Central memory CD8-positive, alpha-beta T cell (primary cell): ENCODE results near the gene ECE1.

ENCODE experiments used
- ATAC-seq: fragments of 150-1000 bp; cut with Tn5 transposase; replicated peaks from 2 replicates; pipeline ENCODE4 v1.10.0; 2022; ENCODE audit warnings: mild to moderate bottlenecking, moderate FRiP score, moderate number of reproducible peaks; ENCODE audit not compliant: poor library complexity, severe bottlenecking; ENCODE audit errors: extremely low read depth
- DNase-seq, 2 donors: peaks; one replicate each; pipeline ENCODE4 v3.0.0; 2021; ENCODE audit warnings: low spot score in 2 of 2
- H3K27ac Mint-ChIP-seq: one replicate; pipeline ENCODE4 v1.8.0; 2022; ENCODE audit warnings: low read depth, mild to moderate bottlenecking, moderate library complexity, mixed read lengths
- H3K27me3 Mint-ChIP-seq: one replicate; pipeline ENCODE4 v1.8.0; 2022; ENCODE audit warnings: mixed read lengths
- H3K36me3 Mint-ChIP-seq: one replicate; pipeline ENCODE4 v1.8.0; 2022; ENCODE audit warnings: mild to moderate bottlenecking, moderate library complexity, mixed read lengths; ENCODE audit not compliant: insufficient read depth
- H3K4me1 Mint-ChIP-seq: one replicate; pipeline ENCODE4 v1.8.0; 2022; ENCODE audit warnings: mixed read lengths
- H3K4me3 Mint-ChIP-seq: one replicate; pipeline ENCODE4 v1.8.0; 2022; ENCODE audit warnings: mild to moderate bottlenecking, moderate library complexity, mixed read lengths
- H3K9me3 Mint-ChIP-seq: one replicate; pipeline ENCODE4 v1.8.0; 2022; ENCODE audit warnings: mixed read lengths

Gene ECE1

DNA sequence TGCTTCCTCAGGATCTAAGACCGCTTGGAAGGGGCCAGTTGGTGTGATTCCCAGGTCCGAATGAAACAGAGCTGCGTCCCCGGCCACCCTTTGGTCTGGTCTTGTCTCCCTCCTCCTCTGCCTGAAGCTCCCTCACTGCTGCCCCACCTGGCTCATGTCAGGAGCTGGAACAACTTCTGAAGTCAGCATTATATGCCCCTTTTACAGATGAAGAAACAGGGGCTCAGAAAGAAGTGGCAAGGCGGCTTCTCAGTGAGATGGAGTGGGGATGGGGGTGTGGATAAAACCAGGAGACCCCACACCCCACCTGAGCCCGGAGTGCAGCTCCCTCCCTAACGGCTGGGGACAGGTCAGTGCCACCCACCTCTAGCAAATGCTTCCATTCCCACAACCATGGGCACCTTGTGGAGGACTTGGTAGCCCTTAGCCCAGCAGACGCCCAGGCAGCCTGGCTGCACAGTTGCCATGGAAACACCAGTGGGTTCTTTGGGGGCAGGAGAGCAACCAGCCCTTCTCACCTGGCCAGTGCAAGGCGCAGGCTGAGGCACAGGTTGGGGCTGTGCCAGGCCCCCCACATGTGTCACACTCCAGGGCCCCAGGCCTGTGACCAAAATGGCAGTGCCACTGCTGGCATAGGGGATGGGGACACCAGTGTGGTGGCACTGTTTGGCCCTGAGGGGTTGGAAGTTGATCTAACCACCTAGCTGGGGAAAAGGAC lies 31.9 kb upstream of the ECE1 start:
- Mint-ChIP-seq H3K36me3 (peaks cover 7% of the 10 kb centered on the region), H3K9me3 (no peaks in the 10 kb centered on the region), H3K4me3 (peak overlapping the region; percentile 27), H3K4me1 (peaks cover 61% of the 10 kb centered on the region), H3K27ac (no peak overlapping the region), H3K27me3 (no peaks in the 10 kb centered on the region)
- ATAC-seq (no peak), DNase-seq (no peak)

DNA sequence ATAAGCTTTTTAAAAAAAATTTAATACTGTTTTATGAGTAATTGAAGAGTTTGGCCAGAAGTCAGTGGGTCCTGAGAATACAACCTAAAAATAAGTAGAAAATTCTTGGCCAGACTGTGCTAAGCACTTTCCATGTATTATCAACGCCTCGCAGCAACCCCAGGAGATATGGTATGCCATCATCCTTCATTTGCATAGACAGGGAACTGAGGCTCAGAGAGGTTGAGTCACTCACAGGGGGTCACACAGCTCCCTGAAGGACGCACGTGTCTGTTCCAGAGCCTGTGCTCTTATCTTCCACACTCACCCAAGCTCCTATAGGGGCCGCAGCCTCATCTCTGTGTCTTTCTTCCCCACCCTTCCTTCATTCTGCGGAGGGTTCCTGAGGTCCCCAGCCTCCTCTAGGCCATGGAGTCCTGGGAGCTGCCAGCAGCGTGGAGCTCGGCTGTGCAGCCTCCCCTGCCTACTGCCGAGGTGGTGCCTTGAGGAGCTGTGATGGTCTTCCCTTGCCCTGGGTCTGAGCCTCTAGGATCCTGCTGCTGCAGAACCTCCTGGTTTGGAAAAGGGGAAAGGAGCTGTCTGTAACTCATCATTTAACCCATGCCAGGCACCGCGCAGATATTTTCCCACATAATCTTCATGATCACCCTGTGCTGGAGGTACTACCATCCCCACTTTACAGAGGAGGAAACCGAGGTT lies 30.3 kb upstream of the ECE1 start:
- no peak for ATAC-seq
- DNase-seq, result no peak
- H3K36me3 Mint-ChIP-seq, result peaks cover 9% of the 10 kb centered on the region
- no peaks in the 10 kb centered on the region for H3K9me3 Mint-ChIP-seq
- H3K4me3 Mint-ChIP-seq, result no peak overlapping the region
- H3K27ac Mint-ChIP-seq, result peak overlapping the region; percentile 70
- H3K4me1 Mint-ChIP-seq, result peaks cover 45% of the 10 kb centered on the region
- H3K27me3 Mint-ChIP-seq, result no peaks in the 10 kb centered on the region

DNA sequence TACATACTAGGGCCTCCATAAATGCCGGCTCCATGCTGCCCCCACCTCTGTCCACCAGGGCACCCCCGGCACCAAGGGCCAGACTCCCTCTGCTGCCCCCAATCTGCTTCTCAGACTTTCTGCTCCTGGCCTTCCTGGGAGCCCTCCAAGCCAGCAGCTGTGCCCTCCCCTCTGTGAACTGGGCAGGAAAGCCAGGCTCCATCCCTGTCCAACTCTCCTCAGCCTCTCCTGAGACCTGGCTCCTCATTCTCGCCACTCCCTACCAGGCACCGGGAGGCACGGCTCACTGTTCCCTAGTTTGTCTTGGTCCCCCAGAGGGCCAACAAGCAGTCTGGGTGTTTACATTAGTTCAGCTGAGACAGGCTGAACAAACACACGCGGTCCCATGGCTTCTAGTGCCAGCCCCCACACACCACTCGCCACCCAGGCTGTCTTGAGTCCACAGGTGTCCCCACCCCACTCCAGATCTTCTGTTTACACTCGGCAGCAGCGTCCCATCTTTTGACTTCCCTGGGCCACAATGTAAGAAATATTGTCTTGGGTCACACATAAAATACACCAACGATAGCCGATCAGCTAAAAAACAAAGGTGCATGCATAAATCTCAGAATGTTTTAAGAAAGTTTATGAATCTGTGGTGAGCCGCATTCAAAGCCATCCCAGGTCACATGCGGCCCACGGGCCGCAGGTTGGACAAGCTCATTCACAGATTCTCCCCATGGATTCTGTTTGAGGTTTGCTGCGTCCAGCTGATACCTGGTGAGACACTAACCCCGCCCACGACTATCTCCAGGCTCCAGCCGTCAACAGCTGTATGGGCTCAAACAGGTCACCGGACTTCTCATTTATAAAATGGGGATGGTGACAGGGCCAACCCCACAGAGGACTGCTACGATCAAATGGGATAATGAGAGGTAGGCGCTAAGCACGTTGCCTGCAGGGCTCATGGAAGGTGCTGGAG lies 29.5 kb upstream of the ECE1 start:
- H3K4me1 Mint-ChIP-seq, result peaks cover 41% of the 10 kb centered on the region
- peak overlapping the region; percentile 70 for H3K27ac Mint-ChIP-seq
- DNase-seq (no peak), ATAC-seq (no peak)
- peaks cover 9% of the 10 kb centered on the region for H3K36me3 Mint-ChIP-seq
- H3K9me3 Mint-ChIP-seq, result no peaks in the 10 kb centered on the region
- no peaks in the 10 kb centered on the region for H3K27me3 Mint-ChIP-seq
- no peak overlapping the region for H3K4me3 Mint-ChIP-seq

DNA sequence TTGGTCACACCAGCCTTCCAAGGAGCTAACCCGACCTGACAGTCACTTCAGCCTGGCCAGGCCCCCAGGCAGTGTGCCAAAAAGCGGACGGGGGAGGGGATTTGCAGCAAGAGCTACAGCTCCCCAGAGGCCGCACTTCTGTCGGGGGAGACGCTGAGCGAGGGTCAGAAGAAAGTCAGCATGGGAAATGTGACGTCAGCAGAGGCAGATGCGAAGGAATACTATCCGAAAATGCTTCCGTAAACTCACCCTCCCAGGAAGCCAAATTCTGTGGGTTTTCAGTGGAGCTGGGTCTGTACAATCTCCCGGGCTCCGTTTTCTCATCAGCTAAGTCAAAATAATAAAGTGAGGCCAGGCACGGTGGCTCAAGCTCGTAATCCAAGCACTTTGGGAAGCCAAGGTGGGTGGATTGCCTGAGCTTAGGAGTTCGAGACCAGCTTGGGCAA lies 28.5 kb upstream of the ECE1 start:
- H3K36me3 Mint-ChIP-seq, result peaks cover 13% of the 10 kb centered on the region
- no peak overlapping the region for H3K4me3 Mint-ChIP-seq
- no peaks in the 10 kb centered on the region for H3K9me3 Mint-ChIP-seq

DNA sequence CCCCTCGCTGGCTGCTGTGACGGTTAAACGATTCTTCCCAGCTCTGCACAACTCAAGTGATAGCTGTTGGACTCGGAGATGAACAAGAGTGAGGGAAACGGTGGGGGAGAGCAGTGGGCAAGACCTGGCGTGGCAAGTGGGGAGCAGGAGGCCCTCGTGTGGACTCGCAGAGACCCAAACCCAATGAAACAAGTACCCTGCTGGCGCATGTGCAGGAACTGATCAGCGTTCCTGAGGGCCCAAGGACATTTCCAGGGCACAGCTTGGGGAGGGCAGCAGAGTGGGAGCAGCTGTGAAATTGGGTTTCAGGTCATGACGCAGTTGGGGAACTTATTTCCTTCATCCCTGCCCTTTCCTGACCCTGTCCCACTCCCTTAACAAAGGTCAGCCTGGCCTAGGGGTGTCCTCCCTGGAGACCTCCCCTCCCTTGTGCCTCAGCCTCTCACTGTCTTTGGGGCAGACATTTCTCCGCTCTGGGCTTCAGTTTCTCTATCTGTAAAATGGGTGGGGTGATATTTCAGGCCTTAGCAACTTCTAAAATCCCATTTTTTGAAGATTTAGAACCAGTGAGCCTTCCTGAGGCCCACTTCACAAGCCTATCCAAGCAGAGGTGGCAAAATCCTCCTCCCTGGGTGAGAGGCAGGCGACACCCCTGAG lies 27.9 kb upstream of the ECE1 start:
- no peak overlapping the region for H3K27ac Mint-ChIP-seq
- H3K4me3 Mint-ChIP-seq, result no peak overlapping the region
- no peaks in the 10 kb centered on the region for H3K9me3 Mint-ChIP-seq
- H3K27me3 Mint-ChIP-seq, result no peaks in the 10 kb centered on the region
- DNase-seq, result no peak
- H3K36me3 Mint-ChIP-seq, result peaks cover 13% of the 10 kb centered on the region
- no peak for ATAC-seq
- peaks cover 38% of the 10 kb centered on the region for H3K4me1 Mint-ChIP-seq

More for the DNA sequence above, 28.5 kb upstream of the ECE1 start:
- no peak overlapping the region for H3K27ac Mint-ChIP-seq
- H3K4me1 Mint-ChIP-seq, result peaks cover 38% of the 10 kb centered on the region
- DNase-seq, result no peak
- no peaks in the 10 kb centered on the region for H3K27me3 Mint-ChIP-seq
- no peak for ATAC-seq

DNA sequence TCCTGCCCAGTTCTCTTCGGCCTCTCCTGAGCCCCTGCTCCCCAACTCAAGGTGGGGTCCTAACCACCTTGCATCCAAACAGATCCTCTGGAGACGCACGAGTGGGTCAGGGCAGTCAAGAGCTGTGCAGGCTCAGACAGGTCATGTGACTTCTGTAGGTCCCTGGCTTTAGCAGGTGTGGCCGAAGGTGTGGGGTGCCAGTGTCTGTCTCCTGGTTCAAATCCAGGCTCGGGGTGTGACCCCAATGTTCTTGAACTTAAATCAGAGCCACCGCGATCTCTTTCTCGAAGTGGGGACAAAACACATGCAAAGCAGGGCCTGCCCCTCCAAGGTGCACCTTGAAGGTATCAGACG lies 27.4 kb upstream of the ECE1 start:
- Mint-ChIP-seq H3K4me3 (no peak overlapping the region), H3K27ac (no peak overlapping the region), H3K36me3 (peaks cover 13% of the 10 kb centered on the region)

DNA sequence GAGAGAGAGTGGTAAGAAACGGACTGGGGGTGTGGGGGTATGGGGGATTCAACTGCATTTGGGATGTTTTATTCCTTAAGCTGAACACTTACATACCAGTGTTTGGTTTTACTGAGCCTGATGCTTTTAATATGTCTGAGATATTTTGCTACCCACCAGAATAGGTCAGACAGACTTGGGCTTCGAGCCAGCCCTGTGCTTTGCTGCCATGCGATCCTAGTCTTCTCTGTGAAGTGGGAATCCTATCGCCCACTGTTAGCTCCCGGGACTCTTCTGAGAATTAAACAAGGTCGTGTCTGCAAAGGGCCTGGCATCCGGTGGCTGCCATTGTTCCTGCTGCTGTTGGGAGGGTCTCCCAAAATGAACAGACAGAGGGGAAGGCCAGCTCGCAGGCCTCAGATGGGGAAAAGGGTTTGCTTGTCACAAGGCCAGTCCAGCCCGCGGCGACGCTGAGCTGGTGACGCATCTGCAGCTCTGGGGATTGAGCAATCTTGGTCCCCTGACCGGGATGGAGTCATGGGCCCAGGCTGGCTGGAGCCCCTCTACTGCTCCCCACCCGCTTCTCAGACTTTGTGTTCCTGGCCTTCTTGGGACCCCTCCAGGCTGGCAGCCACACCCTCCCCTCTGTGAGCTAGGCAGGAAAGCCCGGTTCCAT lies 26.9 kb upstream of the ECE1 start:
- ATAC-seq (no peak), DNase-seq (no peak)
- Mint-ChIP-seq H3K27ac (no peak overlapping the region), H3K4me3 (no peak overlapping the region), H3K36me3 (peaks cover 13% of the 10 kb centered on the region), H3K4me1 (peaks cover 32% of the 10 kb centered on the region), H3K9me3 (no peaks in the 10 kb centered on the region), H3K27me3 (no peaks in the 10 kb centered on the region)

More for the DNA sequence above, 27.4 kb upstream of the ECE1 start:
- no peaks in the 10 kb centered on the region for H3K27me3 Mint-ChIP-seq
- no peak for ATAC-seq
- H3K9me3 Mint-ChIP-seq, result no peaks in the 10 kb centered on the region
- H3K4me1 Mint-ChIP-seq, result peaks cover 37% of the 10 kb centered on the region
- DNase-seq, result no peak

DNA sequence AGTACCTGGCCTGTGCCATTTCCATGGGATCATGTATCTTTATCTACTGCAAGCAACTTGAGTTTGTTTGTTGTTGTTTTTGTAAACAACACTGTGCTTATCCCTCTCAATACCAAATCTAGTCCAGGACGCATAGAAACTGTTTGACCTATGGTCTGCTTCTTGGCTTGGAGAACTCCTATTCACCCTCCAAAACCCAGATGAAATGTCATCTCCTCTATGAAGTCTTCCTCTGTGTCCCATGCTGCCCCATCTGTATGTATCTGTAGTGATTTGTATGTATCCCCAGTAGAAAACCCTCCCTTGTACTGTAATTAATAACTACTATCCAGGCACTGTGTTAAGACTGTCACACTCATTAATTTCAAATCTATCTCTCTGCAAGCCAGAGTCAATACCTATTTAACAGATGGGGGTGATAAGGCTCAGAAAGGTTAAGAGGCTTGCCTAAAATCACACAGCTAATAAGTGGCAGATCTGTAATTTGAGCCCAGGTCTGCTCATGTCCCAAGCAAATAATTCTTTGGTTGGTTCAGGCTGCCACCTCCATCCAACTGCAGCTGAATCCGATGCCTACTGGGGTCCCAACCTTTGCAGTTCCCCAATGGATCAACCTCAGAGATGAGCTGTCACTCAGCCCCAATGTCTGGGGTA lies 24.6 kb upstream of the ECE1 start:
- Mint-ChIP-seq H3K9me3 (no peaks in the 10 kb centered on the region), H3K4me1 (peaks cover 30% of the 10 kb centered on the region), H3K27me3 (no peaks in the 10 kb centered on the region), H3K4me3 (no peak overlapping the region), H3K36me3 (peaks cover 16% of the 10 kb centered on the region), H3K27ac (no peak overlapping the region)
- ATAC-seq (no peak), DNase-seq (no peak)

DNA sequence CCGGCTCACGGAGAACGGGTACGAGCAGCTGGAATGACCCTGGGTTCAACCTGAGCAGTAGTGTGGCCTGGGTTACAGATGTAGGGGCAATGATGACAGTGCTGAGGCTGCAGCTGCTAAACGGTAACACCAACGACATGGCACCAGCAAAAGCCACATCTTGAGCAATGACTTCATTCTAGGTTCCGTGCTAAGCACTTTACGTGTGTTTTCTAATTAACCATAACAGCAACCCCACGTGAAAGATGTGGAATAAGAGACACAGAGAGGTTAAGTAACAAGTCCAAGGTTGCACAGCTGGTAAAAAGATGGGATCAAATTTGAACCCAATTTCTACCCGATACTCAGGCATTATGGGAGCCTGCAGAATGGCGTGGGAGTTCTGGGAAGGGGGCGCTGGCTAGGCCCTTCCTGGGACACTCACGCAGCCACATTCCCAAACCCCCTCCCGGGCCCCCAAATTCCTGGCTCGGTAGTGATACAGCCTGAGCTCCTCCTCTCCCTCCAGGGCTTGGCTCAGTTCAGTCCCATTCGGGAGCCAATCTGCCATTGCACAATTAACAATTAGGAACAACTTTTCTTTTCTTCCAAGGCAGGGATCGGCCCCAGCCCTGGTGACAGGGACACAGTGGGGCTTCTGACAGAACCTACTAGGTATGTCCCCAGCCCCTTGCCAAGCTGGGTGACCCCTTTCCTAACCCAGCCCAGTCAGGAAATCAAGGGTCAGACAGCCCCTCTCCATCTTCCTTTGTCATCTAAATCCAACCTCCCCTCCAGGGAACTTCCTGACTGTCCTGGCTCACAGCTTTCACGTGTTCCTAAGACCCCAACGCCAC lies 23.8 kb upstream of the ECE1 start:
- no peak overlapping the region for H3K4me3 Mint-ChIP-seq
- ATAC-seq (no peak), DNase-seq (no peak)
- peaks cover 26% of the 10 kb centered on the region for H3K4me1 Mint-ChIP-seq
- no peaks in the 10 kb centered on the region for H3K27me3 Mint-ChIP-seq
- H3K9me3 Mint-ChIP-seq, result no peaks in the 10 kb centered on the region
- peaks cover 16% of the 10 kb centered on the region for H3K36me3 Mint-ChIP-seq
- no peak overlapping the region for H3K27ac Mint-ChIP-seq

DNA sequence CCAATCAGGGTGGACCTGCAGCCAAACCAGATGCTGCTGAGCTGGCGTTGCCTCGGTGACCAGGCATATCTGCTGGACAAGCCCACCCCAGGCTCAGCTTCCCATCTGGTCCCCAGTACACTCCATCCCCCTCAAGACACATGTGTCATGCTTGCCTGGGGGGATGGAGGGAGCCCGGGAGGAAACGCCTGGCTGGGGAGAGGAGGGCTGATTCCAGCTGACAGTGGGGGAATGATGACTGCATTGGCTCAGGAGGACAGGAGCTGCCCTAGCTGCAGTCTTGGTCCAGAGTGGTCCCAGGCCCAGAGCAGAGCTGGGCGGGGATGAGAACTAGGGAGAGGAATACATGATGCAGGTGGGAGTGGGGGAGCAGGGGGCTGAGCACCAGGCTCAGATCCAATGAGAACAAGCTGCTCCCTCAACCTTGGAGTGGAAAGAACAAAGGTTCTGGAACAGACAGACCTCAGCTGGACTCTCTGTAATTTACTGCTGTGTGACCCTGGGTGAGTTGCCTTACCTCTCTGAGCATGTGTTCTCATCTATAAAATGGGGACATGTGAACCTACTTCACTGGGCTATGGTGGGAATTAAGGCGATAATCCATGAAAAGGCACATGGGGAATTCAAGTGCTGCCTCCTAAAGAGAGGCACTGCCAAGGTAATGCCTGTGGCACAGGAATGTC lies 23.1 kb upstream of the ECE1 start:
- Mint-ChIP-seq H3K4me3 (no peak overlapping the region), H3K36me3 (peaks cover 16% of the 10 kb centered on the region), H3K9me3 (no peaks in the 10 kb centered on the region), H3K27ac (no peak overlapping the region), H3K4me1 (peaks cover 26% of the 10 kb centered on the region), H3K27me3 (no peaks in the 10 kb centered on the region)
- no peak for DNase-seq
- ATAC-seq, result no peak
